Neural cell (in vitro differentiated cells): ENCODE measurements around the gene COL4A1. TPM values are rescaled to one million over a fixed set of nuclear protein-coding genes. Genes with fewer than 3 reads are reported as not detected.

Source experiments
- H2AFZ ChIP-seq: fragments of 200-600, 300-800 bp; sonication (generic), shearing (Covaris generic); 2 replicates; pipeline ENCODE4 v1.6.0; 2014; ENCODE audit warnings: low read depth, mild to moderate bottlenecking, antibody characterized with exemption, low read length, moderate library complexity
- H3F3A ChIP-seq: fragments of 200-600 bp; shearing (Covaris generic); 2 replicates; pipeline ENCODE4 v1.6.1; 2016; ENCODE audit warnings: mild to moderate bottlenecking, moderate library complexity, mixed read lengths, antibody characterized with exemption, low read length; ENCODE audit not compliant: insufficient read depth, poor library complexity, severe bottlenecking
- H3K27ac ChIP-seq: fragments of 200-600, 300-800 bp; sonication (generic), shearing (Covaris generic); 2 replicates; pipeline ENCODE4 v1.5.1; 2014; ENCODE audit warnings: mild to moderate bottlenecking, low read length, moderate library complexity
- H3K27me3 ChIP-seq: fragments of 300-800, 200-600 bp; sonication (generic), shearing (Covaris generic); 2 replicates; pipeline ENCODE4 v1.6.0; 2014; ENCODE audit warnings: mild to moderate bottlenecking, low read depth, low read length, moderate library complexity; ENCODE audit not compliant: insufficient read depth
- H3K36me3 ChIP-seq: fragments of 300-800, 200-600 bp; sonication (generic), shearing (Covaris generic); 2 replicates; pipeline ENCODE4 v1.5.1; 2014; ENCODE audit warnings: mild to moderate bottlenecking, antibody characterized with exemption, low read length, moderate library complexity; ENCODE audit not compliant: insufficient read depth
- H3K4me2 ChIP-seq: fragments of 300-800, 200-600 bp; sonication (generic), shearing (Covaris generic); 2 replicates; pipeline ENCODE4 v1.6.0; 2014; ENCODE audit warnings: mild to moderate bottlenecking, low read length
- H3K4me3 ChIP-seq: fragments of 300-800, 200-600 bp; sonication (generic), shearing (Covaris generic); 2 replicates; pipeline ENCODE4 v1.5.1; 2014; ENCODE audit warnings: mild to moderate bottlenecking, low read length, moderate library complexity
- H3K79me2 ChIP-seq: fragments of 200-600 bp; shearing (Covaris generic); replicated peaks from 2 replicates; pipeline ENCODE4 v1.6.0; 2014; ENCODE audit warnings: mild to moderate bottlenecking, low read length, moderate library complexity; ENCODE audit not compliant: insufficient read depth
- H3K9ac ChIP-seq: fragments of 300-800, 200-600 bp; sonication (generic), shearing (Covaris generic); 2 replicates; pipeline ENCODE4 v1.6.1; 2016; ENCODE audit warnings: mild to moderate bottlenecking, low read length, mixed read lengths
- H3K9me2 ChIP-seq: fragments of 200-600 bp; shearing (Covaris generic); 2 replicates; pipeline ENCODE4 v1.6.1; 2016; ENCODE audit warnings: mild to moderate bottlenecking, low read length, mixed read lengths; ENCODE audit not compliant: insufficient read depth
- H3K9me3 ChIP-seq: fragments of 200-600, 300-800 bp; sonication (generic), shearing (Covaris generic); 2 replicates; pipeline ENCODE4 v1.6.1; 2016; ENCODE audit warnings: mild to moderate bottlenecking, mixed run types, low read length, moderate library complexity, mixed read lengths
- H4K20me1 ChIP-seq: fragments of 200-600 bp; shearing (Covaris generic); 2 replicates; pipeline ENCODE4 v1.6.1; 2016; ENCODE audit warnings: mild to moderate bottlenecking, mixed run types; ENCODE audit not compliant: insufficient read depth
- CTCF ChIP-seq: fragments of 450-650 bp; IDR thresholded peaks from 2 replicates; pipeline ENCODE4 v1.5.1; 2014; ENCODE audit warnings: antibody characterized with exemption, mild to moderate bottlenecking, moderate library complexity; ENCODE audit not compliant: poor library complexity, severe bottlenecking
- EP300 ChIP-seq: fragments of 450-650 bp; conservative IDR thresholded peaks from 2 replicates; pipeline ENCODE4 v1.6.1; 2014; ENCODE audit warnings: antibody characterized with exemption, mild to moderate bottlenecking, moderate library complexity; ENCODE audit not compliant: poor library complexity, severe bottlenecking
- EZH2 ChIP-seq: fragments of 200-600, 300-800 bp; shearing (Covaris generic), sonication (generic); IDR thresholded peaks from 2 replicates; pipeline ENCODE4 v1.6.1; 2014; ENCODE audit warnings: antibody characterized with exemption, low read length, borderline replicate concordance, mild to moderate bottlenecking; ENCODE audit not compliant: insufficient read depth, poor library complexity, severe bottlenecking
- MXI1 ChIP-seq: fragments of 450-650 bp; conservative IDR thresholded peaks from 2 replicates; pipeline ENCODE4 v1.6.1; 2014; ENCODE audit warnings: antibody characterized with exemption, mild to moderate bottlenecking; ENCODE audit not compliant: poor library complexity, severe bottlenecking
- POLR2AphosphoS5 ChIP-seq: IDR thresholded peaks from 2 replicates; pipeline ENCODE4 v1.6.1; 2012
- RAD21 ChIP-seq: fragments of 450-650 bp; conservative IDR thresholded peaks from 2 replicates; pipeline ENCODE4 v1.6.1; 2014; ENCODE audit warnings: antibody characterized with exemption, mild to moderate bottlenecking, moderate library complexity
- SMC3 ChIP-seq: fragments of 450-650 bp; conservative IDR thresholded peaks from 2 replicates; pipeline ENCODE4 v1.6.1; 2014; ENCODE audit warnings: antibody characterized with exemption, mild to moderate bottlenecking, moderate library complexity; ENCODE audit not compliant: poor library complexity
- TAF1 ChIP-seq: IDR thresholded peaks from 2 replicates; pipeline ENCODE4 v1.6.1; 2012; ENCODE audit warnings: low read depth
- polyA plus RNA-seq: library from polyadenylated mRNA; depleted of rRNA; stranded (reverse); fragments of >200 nt; gene quantifications from 2 replicates; pipeline ENCODE4 v1.2.3, GENCODE V29; 2014
- TF ChIP-seq, protein P1 (sequence below): IDR thresholded peaks from 2 replicates; pipeline ENCODE4 v1.6.1; 2012; ENCODE audit warnings: borderline replicate concordance

Gene COL4A1
- polyA plus RNA-seq, 1 donor from 2014 or later: 13.1 TPM

DNA sequence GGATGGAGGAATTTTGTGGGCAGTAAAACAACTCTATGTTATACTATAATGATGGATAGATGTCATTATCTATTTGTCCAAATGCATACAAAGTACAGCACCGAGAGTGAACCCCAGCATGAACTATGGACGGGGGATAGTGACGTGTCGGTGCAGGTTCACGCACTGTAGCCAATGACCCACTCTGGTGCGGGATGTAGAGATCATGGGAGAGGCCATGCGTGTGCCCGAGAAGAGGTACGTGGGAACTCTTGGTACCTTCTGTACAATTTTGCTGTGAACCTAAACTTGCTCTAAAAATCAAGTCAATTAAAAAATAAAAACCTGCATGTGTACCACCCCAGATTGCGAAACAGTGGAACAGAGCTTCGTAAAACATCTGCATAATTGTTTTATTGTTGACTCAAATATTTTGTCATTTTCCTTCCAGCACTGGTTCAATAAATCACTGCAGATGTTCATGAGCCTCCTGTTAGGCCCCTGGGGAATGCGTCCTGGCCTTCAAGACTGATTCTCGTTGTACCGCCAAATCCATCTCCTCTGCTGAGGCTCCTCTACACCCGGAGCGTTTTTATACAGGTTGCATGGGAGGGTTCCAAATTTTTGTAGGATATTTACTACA lies 30.9 kb downstream of the COL4A1 start:
- no peaks in the 10 kb centered on the region for H3K9me2 ChIP-seq
- H3K36me3 ChIP-seq: no peaks in the 10 kb centered on the region
- H3K9ac ChIP-seq: no peak overlapping the region
- no peaks in the 10 kb centered on the region for H3K79me2 ChIP-seq
- H2AFZ ChIP-seq: no peak overlapping the region
- H3K27ac ChIP-seq: no peak overlapping the region
- H4K20me1 ChIP-seq: no peaks in the 10 kb centered on the region
- no peak overlapping the region for H3K4me3 ChIP-seq
- no peaks in the 10 kb centered on the region for H3F3A ChIP-seq
- no peak overlapping the region for H3K4me2 ChIP-seq
- no peaks in the 10 kb centered on the region for H3K9me3 ChIP-seq
- no peak for TF ChIP-seq CTCF
- TF ChIP-seq TAF1: no peak
- TF ChIP-seq SMC3: no peak
- TF ChIP-seq POLR2AphosphoS5: no peak
- TF ChIP-seq EZH2: no peak
- TF ChIP-seq MXI1: no peak
- TF ChIP-seq, protein P1, sequence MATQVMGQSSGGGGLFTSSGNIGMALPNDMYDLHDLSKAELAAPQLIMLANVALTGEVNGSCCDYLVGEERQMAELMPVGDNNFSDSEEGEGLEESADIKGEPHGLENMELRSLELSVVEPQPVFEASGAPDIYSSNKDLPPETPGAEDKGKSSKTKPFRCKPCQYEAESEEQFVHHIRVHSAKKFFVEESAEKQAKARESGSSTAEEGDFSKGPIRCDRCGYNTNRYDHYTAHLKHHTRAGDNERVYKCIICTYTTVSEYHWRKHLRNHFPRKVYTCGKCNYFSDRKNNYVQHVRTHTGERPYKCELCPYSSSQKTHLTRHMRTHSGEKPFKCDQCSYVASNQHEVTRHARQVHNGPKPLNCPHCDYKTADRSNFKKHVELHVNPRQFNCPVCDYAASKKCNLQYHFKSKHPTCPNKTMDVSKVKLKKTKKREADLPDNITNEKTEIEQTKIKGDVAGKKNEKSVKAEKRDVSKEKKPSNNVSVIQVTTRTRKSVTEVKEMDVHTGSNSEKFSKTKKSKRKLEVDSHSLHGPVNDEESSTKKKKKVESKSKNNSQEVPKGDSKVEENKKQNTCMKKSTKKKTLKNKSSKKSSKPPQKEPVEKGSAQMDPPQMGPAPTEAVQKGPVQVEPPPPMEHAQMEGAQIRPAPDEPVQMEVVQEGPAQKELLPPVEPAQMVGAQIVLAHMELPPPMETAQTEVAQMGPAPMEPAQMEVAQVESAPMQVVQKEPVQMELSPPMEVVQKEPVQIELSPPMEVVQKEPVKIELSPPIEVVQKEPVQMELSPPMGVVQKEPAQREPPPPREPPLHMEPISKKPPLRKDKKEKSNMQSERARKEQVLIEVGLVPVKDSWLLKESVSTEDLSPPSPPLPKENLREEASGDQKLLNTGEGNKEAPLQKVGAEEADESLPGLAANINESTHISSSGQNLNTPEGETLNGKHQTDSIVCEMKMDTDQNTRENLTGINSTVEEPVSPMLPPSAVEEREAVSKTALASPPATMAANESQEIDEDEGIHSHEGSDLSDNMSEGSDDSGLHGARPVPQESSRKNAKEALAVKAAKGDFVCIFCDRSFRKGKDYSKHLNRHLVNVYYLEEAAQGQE: no peak
- no peaks in the 10 kb centered on the region for H3K27me3 ChIP-seq

- Histone ChIP-seq H3K79me2 (no peaks in the 10 kb centered on the region), H2AFZ (no peak overlapping the region), H3K27me3 (no peaks in the 10 kb centered on the region), H3K4me2 (no peak overlapping the region), H3K36me3 (no peaks in the 10 kb centered on the region), H3K9me2 (no peaks in the 10 kb centered on the region), H4K20me1 (no peaks in the 10 kb centered on the region), H3K4me3 (no peak overlapping the region), H3K9me3 (no peaks in the 10 kb centered on the region), H3K27ac (no peak overlapping the region), H3K9ac (no peak overlapping the region), H3F3A (no peaks in the 10 kb centered on the region)
- no peak for TF ChIP-seq TAF1
- no peak for TF ChIP-seq EP300
- TF ChIP-seq, protein P1: no peak
- no peak for TF ChIP-seq POLR2AphosphoS5
- no peak for TF ChIP-seq EZH2
- no peak for TF ChIP-seq MXI1
- TF ChIP-seq CTCF: no peak
- TF ChIP-seq SMC3: no peak
- no peak for TF ChIP-seq RAD21
Observed at GRCh38 chr13:110274687-110275086, 32.3 kb downstream of the COL4A1 start.
